ENCODE measurements around the gene ZNF22. TPM values are rescaled to one million over a fixed set of nuclear protein-coding genes. Genes with fewer than 3 reads are reported as not detected.

ZNF22 gene
- total and polyA plus RNA-seq, 2 of the 8 experiments (the other 6 are each of a cell fraction or from before 2014, with no cell fraction given): 18.2 to 45.2 TPM

GRCh38 chr10:44985175-44985681 is 15.5 kb upstream of the ZNF22 start:
- Histone ChIP-seq H2BK20ac (ENCODE audit: low read length) (no peak overlapping the region; the same call in 1 of the 2 replicates), H4K20me1 (replicated peaks in 1 of 2; ENCODE audit: control insufficient read depth in 1 of 2, insufficient read depth in 2 of 2, low read length in 2 of 2) (no peaks in the 10 kb centered on the region), H2BK120ac (replicated peaks; ENCODE audit: low read depth, low read length) (no peak overlapping the region), H4K5ac (ENCODE audit: insufficient read length, low read depth, low read length) (no peak overlapping the region), H3K9ac (replicated peaks in 1 of 4; ENCODE audit: extremely low read depth in 1 of 4, low read depth in 3 of 4, low read length in 3 of 4) (no peak overlapping the region), H3K4me3 (ENCODE audit: extremely low read depth in 1 of 4, insufficient read depth in 2 of 4, low read depth in 3 of 4, low read length in 4 of 4) (no peak overlapping the region), H3K18ac (ENCODE audit: extremely low read depth, low read length) (no peak overlapping the region), H3K14ac (ENCODE audit: insufficient read length) (no peak overlapping the region), H2AFZ (ENCODE audit: low read length) (no peak overlapping the region), H3K27ac (ENCODE audit: low read depth, low read length) (no peak overlapping the region), H3K4me1 (replicated peaks in 1 of 4; ENCODE audit: control insufficient read depth in 3 of 4, insufficient read depth in 4 of 4, low read length in 3 of 4) (peaks cover 7 to 27% (median 18%) of the 10 kb centered on the region in 4 experiments; a peak in 6 of 7 replicates), H2BK12ac (ENCODE audit: low read depth, low read length) (peak overlapping the region; percentile 33; the same call in 1 of the 2 replicates), H3K56ac (replicated peaks; ENCODE audit: insufficient read length, low read depth, low read length) (no peak overlapping the region), H3K79me1 (ENCODE audit: low read depth, low read length) (no peaks in the 10 kb centered on the region), H2BK5ac (ENCODE audit: low read depth, low read length) (no peak overlapping the region), H3K23ac (ENCODE audit: insufficient read length) (no peak overlapping the region), H3K9me3 (ENCODE audit: insufficient read depth in 2 of 2, low read depth in 1 of 2, low read length in 1 of 2) (no peaks in the 10 kb centered on the region), H2AK5ac (ENCODE audit: low read depth, low read length) (no peak overlapping the region), H4K91ac (replicated peaks; ENCODE audit: insufficient read length, low read length) (no peak overlapping the region), H3K23me2 (ENCODE audit: low read depth, low read length) (no peaks in the 10 kb centered on the region), H3K27me3 (replicated peaks in 1 of 4; ENCODE audit: control insufficient read depth in 3 of 4, extremely low read depth in 1 of 4, insufficient read depth in 3 of 4, low read length in 3 of 4) (peaks cover 0 to 3% (median 1%) of the 10 kb centered on the region in 4 experiments; a peak in 4 of 7 replicates), H3K4ac (replicated peaks; ENCODE audit: insufficient read length, low read depth, low read length) (no peak overlapping the region), H2BK15ac (ENCODE audit: low read length) (no peak overlapping the region), H3K4me2 (ENCODE audit: insufficient read depth in 1 of 2, low read depth in 2 of 2, low read length in 2 of 2) (no peak overlapping the region), H3K79me2 (ENCODE audit: control insufficient read depth in 1 of 2, insufficient read depth in 2 of 2, low read length in 2 of 2) (no peaks in the 10 kb centered on the region), H4K8ac (ENCODE audit: extremely low read depth, insufficient read depth, low read length) (no peak overlapping the region), H3K36me3 (ENCODE audit: control insufficient read depth in 2 of 4, insufficient read depth in 4 of 4, low read length in 3 of 4) (peaks cover 0 to 7% (median 0%) of the 10 kb centered on the region in 4 experiments; a peak in 1 of 8 replicates)
- CTCF ChIA-PET (ENCODE audit: partially characterized antibody): interaction anchor here (12.1 kb wide), 1 partner anchor 51 kb away, joined by 117 read pairs; no protein-coding TSS in a partner anchor
- POLR2A ChIA-PET (ENCODE audit: partially characterized antibody): no interaction called here
- FAIRE-seq (no peak), DNase-seq (ENCODE audit: low read depth in 1 of 2, low spot score in 2 of 2) (no peak)
- WGBS, 2 experiments (ENCODE audit: extremely low coverage in 1 of 2, insufficient coverage in 1 of 2, insufficient read length in 1 of 2, insufficient replicate concordance in 2 of 2, low coverage in 1 of 2, low lambda C conversion rate in 2 of 2, missing lambda C conversion rate in 1 of 2): 88% methylated on average over 9 of the region's 9 CpGs; no CpG with 5 or more reads in 1 of the 2 experiments
- no peak for TF ChIP-seq USF2 (IDR thresholded peaks at IDR 0.05; ENCODE audit: low read length)
- TF ChIP-seq SP2 (IDR thresholded peaks at IDR 0.05; ENCODE audit: low read length): no peak
- TF ChIP-seq SIX5 (IDR thresholded peaks at IDR 0.05; ENCODE audit: low read depth, low read length): no peak
- TF ChIP-seq HDAC2 (IDR thresholded peaks at IDR 0.05; ENCODE audit: borderline replicate concordance in 1 of 2, low read depth in 2 of 2, low read length in 2 of 2): no peak
- no peak for TF ChIP-seq MAFK (IDR thresholded peaks at IDR 0.05; ENCODE audit: low read depth, low read length)
- TF ChIP-seq POLR2AphosphoS5 (IDR thresholded peaks at IDR 0.05; ENCODE audit: low read depth, low read length): no peak
- TF ChIP-seq HDAC6 (IDR thresholded peaks at IDR 0.05; ENCODE audit: low read depth, low read length): no peak
